HS-27A (cell line): ENCODE results near the gene USP47.

ENCODE experiments used
- DNase-seq: peaks from one replicate; pipeline ENCODE4 v3.0.0-alpha.2; 2012; ENCODE audit warnings: low read depth, missing footprints

Gene USP47, protein sequence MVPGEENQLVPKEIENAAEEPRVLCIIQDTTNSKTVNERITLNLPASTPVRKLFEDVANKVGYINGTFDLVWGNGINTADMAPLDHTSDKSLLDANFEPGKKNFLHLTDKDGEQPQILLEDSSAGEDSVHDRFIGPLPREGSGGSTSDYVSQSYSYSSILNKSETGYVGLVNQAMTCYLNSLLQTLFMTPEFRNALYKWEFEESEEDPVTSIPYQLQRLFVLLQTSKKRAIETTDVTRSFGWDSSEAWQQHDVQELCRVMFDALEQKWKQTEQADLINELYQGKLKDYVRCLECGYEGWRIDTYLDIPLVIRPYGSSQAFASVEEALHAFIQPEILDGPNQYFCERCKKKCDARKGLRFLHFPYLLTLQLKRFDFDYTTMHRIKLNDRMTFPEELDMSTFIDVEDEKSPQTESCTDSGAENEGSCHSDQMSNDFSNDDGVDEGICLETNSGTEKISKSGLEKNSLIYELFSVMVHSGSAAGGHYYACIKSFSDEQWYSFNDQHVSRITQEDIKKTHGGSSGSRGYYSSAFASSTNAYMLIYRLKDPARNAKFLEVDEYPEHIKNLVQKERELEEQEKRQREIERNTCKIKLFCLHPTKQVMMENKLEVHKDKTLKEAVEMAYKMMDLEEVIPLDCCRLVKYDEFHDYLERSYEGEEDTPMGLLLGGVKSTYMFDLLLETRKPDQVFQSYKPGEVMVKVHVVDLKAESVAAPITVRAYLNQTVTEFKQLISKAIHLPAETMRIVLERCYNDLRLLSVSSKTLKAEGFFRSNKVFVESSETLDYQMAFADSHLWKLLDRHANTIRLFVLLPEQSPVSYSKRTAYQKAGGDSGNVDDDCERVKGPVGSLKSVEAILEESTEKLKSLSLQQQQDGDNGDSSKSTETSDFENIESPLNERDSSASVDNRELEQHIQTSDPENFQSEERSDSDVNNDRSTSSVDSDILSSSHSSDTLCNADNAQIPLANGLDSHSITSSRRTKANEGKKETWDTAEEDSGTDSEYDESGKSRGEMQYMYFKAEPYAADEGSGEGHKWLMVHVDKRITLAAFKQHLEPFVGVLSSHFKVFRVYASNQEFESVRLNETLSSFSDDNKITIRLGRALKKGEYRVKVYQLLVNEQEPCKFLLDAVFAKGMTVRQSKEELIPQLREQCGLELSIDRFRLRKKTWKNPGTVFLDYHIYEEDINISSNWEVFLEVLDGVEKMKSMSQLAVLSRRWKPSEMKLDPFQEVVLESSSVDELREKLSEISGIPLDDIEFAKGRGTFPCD (N-terminal part only)

DNA sequence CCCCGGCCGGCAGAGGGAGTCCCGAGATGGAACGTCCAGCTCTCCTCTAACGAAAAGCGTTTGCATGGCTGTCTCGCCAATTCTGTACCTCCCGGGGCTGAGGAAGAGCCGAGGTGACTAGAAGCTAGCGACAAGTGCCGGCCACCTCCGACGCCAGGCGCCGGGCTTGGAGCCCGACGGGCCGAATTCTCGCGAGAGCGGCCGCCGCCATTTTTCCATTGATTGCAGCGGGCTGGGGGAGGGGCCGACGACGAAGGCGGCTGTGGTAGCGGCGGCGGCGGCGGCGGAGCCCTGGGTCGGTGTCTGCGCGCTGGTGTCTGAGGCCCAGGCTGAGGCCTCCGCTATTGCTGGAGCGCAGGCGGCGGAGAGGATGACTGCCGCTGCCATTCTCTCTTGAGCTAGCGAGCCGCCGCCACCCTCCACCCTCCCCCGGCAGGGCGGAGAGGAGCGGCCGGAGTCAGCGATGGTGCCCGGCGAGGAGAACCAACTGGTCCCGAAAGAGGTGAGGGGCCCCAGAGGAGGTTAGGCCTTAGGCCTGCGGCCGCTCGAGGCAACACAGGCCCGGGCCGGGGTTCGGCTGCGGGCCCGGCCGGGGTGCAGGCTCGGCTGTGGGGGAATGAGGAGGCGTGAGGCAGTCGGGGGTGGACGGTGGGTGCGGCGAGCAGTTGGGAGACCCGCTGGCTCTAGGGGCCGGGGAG, at the start of gene USP47:
Gene USP47 (plus strand): TSS at position 250 of the 698 bp plus-strand sequence. CDS start 214 bp downstream, at position 464.
- DNase-seq, result peak; percentile 71

DNA sequence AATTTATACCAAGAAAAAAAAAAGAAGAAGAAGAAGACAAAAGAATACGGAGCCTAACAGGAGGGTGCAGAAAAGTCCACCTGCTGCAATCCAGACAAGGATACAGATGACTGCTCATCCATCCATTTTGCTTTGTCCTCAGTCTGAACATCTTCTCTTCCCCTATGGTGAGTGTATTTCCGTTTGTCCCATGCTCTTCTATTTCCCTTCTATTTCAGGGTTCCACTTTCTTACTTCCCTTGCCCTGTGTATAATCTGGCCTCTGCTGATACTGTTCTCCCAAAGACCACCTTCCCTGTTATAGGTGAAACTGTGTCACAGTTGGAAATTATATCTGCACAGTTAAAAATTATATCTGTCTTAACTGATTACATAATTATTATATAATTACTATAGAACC, 48.7 kb upstream of the USP47 start:
- DNase-seq, result no peak

DNA sequence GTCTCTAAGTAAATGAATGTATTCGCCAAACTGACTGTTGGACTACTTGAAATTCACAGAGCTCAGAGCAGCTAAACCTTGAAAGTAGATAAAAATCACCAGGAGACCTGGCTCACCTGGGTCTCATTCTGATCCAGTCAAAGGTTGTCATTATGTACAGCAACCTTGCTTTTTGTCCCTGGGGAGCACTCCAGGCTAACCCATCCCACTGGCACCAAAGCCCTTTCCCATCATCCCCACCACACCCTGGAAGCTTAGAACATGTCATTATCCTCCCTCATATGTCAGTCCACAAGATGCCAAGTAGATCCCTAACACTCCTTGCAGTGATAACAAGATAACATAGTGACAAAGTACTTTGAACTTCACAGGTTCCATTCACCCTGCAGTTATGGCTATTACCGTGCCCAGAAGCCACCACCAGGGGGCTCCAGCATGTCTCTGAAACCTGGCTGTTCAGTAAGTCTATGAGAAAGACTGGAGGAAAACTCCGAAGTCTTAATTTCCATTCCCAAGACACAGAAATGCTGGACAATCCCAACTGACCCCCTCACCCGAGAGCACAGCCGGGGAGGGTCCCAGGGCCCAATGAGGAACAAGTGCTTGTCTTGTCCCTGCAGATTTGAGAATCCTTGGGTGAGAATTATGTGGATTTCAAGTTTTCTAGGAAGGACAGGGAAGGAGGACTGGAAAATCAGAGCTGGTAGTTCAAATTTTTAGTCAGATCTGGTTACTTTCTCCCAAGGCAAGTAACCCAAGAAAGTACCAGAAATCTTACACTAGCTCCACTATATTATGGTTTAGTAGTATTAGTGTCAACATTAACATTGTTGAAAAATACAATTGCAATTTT, 43.0 kb upstream of the USP47 start:
- no peak for DNase-seq

DNA sequence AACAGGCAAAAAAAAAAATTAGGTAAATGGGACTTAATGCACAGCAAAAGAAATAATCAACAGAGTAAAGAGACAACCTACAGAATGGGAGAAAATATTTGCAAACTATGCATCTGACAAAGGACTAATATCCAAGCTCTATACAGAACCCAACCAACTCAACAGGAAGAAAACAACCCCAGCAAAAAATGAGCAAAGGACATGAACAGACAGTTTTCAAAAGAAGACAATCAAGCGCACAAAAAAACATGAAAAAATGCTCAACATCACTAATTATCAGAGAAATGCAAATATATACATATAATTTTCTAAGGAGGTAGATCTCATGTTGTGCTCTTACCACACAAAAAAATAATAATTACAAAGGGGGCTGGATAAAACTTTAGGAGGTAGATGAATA, 36.5 kb upstream of the USP47 start:
- DNase-seq, result no peak

DNA sequence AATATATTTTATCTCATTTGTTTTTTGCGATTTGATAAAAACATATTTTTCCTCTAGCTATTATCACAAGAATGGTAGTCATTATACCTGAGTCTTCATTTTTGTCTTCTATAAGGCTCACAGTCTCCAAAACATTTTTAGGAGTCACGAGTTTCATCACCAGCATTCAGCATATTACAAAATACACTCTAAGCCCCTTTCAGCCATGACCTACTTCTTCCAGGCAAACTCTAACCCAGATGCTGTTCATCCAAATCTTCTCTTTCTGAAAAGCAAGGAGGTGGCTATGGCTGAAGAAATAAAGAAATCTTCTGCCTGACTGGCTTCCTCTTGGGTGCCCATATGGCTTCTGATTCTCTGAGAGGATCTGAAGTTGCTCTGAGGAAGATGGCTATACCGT, 35.7 kb upstream of the USP47 start:
- no peak for DNase-seq

DNA sequence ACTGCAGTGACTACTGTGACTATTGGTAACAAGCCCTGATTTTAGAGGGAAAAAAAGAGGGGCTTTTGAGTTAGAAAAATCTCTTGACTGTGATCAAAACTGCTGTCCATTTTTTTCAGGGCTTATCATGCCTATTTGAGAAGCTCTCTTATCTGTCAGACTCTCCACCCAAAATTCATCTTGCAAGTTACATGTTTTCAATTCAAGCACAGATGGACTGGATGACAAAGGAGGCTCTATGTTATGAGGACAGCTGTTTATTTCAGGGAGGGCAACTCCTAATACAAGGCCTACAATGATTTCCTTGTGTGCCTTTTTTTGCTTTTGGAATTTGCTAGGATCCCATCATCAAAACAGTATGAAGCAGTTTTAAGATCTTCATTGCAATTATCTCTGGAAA, 35.2 kb upstream of the USP47 start:
- DNase-seq, result no peak

DNA sequence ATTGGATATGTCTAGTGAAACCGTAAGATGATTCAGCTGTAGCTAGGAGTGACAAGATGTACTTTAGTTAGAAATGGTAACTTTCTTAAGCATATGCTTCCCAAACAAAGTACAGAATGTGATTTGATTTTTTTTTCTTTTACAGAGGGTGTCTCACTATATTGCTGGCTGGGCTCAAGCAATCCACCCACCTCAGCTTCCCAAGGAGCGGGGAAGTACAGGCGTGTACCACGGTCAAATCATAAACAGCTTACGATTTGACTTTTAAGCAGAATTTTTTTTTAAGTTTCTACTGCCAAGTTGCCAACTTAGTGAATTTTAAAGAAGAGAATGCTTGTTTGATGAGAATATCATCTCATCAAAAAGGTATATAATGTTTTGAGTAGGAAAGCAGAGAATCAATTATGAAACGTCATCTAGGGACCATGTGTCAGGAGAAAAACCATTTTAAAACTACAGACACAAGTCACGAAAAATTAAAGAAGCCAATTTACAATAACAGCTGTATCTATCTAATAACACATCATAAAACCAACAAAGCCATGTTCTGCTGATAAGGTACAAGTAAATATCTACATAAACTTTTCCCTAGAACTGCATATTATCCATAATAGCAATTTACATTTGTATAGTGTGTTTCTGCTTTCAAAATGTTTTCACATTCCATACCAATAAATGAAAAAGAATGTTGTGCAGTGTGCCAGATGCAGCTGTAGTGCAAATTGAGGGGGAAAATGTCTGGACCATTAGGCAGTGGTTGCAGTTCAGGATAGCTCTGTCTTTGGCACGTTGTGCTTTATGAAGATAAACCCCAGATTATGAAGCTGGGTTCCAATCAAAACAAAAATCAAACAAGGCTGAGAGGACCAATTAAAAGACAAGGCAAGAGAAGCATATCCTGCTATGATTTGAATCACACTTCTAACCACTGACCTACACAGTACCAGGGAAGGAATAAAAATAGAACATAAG, 33.7 kb upstream of the USP47 start:
- DNase-seq, result no peak

DNA sequence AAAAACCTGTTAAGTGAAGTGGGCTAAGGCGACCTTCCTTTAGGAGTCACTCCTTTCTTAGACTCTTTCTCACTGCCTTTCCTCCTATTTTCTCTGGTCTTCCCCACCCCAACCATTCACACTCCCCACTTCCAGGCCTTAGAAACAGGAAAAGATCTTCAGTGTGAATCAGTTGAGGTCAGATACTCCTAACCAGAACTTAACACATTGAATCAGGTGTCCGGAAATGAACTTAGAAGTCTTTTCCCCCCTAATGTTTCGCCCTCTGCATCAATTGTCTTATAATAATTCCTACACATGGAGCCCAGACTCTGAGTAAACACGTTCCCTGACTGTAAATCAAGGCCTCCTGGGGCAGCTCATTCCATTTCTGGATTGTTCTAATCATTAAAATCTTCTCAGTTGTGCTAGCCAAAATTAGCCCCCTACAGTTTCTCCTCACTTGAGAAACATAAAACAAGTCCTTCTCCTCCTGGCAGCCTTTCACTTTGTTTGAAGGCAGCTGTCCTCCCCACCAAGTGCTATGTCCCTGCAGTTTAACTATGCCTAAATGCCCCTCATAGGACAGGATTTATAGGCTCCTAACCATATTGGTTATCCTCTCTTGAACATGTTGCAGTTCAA, 32.7 kb upstream of the USP47 start:
- DNase-seq, result no peak

DNA sequence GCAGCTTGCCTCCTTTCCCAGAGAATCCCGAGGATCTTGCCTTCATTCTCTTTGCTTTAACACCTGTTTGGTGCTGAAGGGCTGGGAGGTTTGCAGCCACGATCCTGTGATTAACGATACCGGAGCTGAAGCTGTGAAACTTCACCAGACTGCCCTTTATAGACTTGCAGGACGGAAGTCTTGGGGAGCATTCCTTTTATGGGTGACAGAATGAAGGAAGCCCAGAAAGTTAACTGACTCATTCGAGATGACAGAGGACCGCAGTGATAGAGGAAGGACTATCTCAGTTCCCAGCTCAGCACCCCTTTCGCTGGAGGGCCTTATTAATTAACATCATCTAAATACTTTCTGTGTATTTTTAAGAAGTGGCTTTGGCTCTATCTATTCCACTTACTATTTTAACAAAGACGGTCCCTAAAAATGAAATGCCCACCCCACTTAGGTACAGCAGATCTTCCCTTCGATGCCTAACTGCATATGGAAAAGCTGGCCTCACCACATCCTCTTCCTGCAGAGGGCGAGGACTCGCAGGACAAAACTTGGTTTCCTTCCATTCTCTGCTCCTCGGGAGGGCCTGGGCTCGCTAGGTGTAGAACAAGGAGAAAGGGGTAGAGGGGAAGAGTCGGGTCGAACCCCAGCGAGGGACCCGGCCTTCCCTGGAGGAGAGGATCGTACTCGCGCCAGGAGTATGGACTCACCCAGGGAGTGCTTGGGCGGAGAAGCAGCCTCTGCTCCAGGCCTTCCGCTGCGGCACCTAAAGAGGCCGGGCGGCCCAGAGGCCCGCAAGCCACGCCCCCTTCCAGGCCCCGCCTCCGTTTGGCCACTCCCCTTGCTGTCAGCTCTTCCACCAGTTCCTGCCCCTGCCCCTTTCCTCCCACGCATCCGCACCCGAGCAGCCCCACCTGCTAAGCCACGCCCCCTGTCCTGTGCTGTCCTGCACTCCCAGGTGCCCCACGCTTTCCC, 30.7 kb upstream of the USP47 start:
- no peak for DNase-seq

DNA sequence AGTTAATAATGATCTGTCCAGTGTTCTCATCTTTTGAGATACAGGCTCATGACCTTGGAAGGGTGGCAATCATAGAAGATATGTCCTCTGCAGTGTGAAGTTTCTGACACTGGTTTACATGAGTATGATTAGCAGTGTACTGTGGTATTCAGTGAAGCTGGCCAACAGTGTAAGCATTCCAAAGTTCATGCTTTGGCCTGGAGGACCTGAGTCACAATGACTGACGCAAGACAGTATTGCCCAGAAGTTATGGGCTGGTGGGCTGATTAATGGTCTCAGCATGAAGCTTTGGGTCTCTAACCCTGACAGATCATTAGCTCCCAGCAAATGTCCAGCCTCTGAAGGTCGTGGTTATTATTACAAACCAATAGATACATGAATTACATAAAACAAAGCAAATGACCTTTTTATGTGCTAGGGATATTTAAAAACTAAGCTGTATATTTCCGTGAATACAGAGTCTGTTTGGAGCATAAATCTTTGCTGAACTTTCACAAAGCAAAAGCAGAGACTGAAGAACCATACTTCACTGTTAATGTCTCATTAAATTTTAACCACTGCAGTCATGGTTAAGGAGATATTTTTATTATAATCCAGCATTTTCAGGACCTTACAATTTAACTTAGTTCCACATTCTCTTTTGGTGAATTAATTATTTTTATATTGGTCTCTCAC, 28.3 kb upstream of the USP47 start:
- peak; percentile 83 for DNase-seq

DNA sequence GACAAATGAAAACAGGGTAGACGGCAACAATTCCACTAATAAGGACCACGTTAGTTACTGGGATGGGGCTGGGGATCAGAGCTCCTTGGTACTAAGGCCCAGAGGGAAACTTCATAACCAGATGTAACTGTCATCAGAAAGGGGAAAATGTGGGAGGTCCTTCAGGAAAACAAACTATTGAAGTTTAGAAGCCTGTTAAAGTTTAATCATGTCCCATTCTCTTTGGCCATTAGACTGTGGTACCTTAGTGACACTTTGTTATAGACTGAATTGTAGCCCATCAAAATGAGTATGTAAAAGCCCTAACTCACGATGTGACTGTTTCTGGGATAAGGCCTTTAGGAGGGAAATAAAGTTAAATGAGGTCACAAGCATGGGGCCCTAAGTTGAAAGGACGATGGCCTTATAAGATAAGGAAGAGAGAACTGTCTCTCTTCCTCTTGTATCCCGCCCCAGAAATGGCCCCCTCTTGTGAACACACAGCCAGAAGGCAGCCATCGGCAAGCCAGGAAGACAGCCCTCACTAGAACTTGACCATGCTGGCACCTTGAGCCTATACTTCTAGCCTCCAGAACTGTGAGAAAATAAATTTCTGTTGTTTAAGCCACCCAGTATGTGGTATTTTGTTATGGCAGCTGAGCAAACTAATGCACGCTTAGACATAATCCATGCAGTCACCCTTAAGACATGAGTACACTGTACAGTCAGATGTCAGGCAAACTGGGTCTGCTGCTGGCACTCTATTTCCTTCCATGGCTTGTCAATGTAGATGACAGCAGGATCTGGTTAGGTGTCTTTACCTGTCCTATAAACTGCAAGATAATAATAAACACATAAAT, 26.9 kb upstream of the USP47 start:
- no peak for DNase-seq

DNA sequence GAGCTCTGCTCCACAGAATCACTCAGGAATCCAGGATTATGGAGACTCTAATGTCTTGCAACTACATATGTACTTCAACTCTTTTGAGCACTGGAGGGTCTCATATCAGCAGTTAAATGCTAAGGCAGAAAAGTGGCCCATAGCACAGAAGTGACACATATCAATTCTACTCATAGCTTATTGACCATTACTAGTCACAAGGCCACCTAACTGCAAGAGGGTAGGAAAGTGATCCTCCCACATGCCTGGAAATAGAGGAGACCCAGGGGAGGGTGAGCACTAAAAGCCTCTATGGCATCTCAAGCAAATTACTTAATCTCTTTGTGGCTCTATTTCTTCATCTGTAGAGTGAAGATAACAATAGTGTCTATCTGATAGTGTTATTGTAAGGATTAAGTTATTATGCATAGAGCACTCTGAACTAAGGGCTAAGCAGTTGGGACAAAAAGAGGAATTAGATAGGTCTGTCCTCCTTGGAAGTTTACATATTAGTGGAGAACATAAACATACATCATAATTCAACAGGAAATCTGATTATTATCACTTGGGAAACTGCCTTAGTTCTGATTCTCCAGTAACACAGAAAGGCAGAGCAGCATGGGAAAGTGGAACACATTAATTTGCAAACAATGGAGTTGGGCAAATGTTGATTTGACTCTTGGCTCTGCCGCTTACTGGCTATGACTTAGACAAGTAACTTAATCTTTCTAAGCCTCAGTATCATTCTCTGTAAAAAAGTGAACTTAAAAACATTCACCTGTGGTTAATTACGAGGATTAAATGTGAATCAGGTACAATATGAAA, 25.1 kb upstream of the USP47 start:
- no peak for DNase-seq

DNA sequence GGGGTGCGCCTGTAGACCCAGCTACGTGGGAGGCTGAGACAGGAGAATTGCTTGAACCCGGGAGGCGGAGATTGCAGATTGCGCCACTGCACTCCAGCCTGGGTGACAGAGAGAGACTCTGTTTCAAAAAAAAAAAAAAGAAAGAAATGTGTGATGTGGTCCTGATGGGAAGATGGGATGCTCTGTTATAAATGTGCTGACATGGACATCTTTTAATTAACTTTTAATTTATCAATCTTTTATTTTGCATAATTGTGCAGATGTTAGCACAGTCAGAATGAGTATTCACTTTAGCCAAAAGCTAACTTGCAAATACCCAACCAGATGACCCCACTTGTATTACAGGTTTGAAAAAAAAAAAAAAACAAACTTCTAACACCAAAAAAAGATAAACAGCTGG, 23.8 kb upstream of the USP47 start:
- DNase-seq, result no peak

DNA sequence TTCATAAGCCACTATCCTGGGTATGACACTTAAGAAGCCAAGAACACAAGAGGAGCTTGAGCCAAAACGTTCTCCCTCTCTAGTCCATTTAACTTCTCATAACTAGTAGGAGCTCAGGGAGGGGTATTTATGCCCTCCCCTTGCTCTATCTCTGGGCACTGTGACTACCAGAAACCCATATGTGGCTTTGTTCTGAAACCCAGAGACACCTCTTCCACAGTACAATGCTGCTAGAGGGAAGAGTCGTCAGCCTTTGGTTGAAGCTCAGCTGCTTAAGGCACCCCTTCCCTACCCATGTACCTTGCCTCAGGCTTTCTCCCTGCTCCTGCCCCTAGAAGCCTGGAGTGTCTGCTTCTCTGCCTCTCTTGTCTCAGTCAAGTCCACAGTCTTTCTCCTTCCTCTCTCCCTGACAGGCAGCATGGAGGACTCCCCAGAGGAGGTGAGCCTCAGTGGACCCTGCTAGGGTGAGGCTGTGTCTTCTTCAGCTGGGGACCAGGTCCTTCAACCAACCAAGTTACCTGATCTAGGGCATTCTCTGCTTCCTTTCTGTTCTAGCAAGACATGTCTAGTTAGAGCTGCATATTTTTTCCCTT, 23.1 kb upstream of the USP47 start:
- no peak for DNase-seq

DNA sequence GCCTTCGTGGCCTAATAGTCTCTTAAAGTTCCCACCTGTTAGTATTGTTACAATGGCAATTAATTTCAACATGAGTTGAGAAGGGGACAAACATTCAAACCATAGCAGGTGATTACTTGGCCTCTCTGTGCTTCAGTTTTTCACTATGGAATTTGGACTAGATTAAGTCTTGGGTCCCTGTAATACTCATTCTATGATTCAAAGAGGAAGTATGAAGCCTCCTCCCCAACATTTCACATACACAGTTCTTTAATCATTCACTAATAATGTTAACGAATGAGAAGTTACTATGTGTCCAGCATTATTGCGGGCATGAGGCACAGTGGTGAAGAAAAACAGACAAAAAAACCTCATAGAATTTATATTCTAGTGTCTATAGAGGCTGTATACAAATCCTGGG, 19.9 kb upstream of the USP47 start:
- DNase-seq, result no peak
